Endothelial cell of umbilical vein (primary cell): ENCODE measurements around the gene RPL38. TPM values are rescaled to one million over a fixed set of nuclear protein-coding genes. Genes with fewer than 3 reads are reported as not detected.

Experiments used
- BruUV-seq: library from RNA; stranded (reverse); fragments of 400-500 nt; replicated peaks from 2 replicates; lab custom pipeline; 2021; lab: Mats Ljungman, UMichigan
- CTCF ChIA-PET: fragments of 300-600, 350-600 bp; sonication (Branson Sonifier 250); formaldehyde crosslinking; loops from one replicate; lab custom pipeline; 2021; ENCODE audit warnings: antibody characterized with exemption, inconsistent platforms; lab: Charles Lee
- POLR2A ChIA-PET: fragments of 300-600, 350-600 bp; sonication (Branson Sonifier 250); formaldehyde crosslinking; loops from one replicate; lab custom pipeline; 2021; ENCODE audit warnings: antibody characterized with exemption, inconsistent platforms; lab: Charles Lee
- DNase-seq: peaks from one replicate; pipeline ENCODE4 v3.0.0-alpha.2; 2011; ENCODE audit warnings: low read depth, low spot score
- FAIRE-seq: peaks from 2 replicates; lab custom pipeline; 2011; peaks lifted over from hg19 to GRCh38; lab: Jason Lieb, UNC
- H2AFZ ChIP-seq: 2 replicates; pipeline ENCODE4 v1.6.0; 2012; ENCODE audit warnings: low read depth, low read length, control low read depth, inconsistent platforms
- H3K27ac ChIP-seq: 2 replicates; pipeline ENCODE4 v1.5.1; 2011; ENCODE audit warnings: low read depth, mild to moderate bottlenecking, control low read depth, low read length, moderate library complexity; ENCODE audit not compliant: insufficient read depth
- H3K27me3 ChIP-seq, 2 experiments: 2 replicates each; pipeline versions ENCODE4 v1.6.0 to v1.6.1; 2011; ENCODE audit warnings: low read length in 2 of 2, mixed read lengths in 1 of 2; ENCODE audit not compliant: control insufficient read depth in 2 of 2, insufficient read depth in 2 of 2
- H3K36me3 ChIP-seq, 2 experiments: 2 replicates in 1 of 2; 3 replicates in 1 of 2; pipeline ENCODE4 v1.5.1; 2011; ENCODE audit warnings: low read length in 2 of 2, mild to moderate bottlenecking in 1 of 2, moderate library complexity in 1 of 2; ENCODE audit not compliant: control insufficient read depth in 2 of 2, insufficient read depth in 2 of 2; ENCODE audit errors: extremely low read depth in 1 of 2
- H3K4me1 ChIP-seq: 3 replicates; pipeline ENCODE4 v1.5.1; 2011; ENCODE audit warnings: mild to moderate bottlenecking, low read length; ENCODE audit not compliant: control insufficient read depth, insufficient read depth; ENCODE audit errors: extremely low read depth
- H3K4me2 ChIP-seq: 2 replicates; pipeline ENCODE4 v1.6.1; 2011; ENCODE audit warnings: low read length, control low read depth, mixed read lengths; ENCODE audit not compliant: insufficient read depth
- H3K4me3 ChIP-seq, 3 experiments: fragments of 200-600 bp in 1 of 3; sonication (generic), shearing (Covaris generic) in 1 of 3; replicated peaks in 1 of 3; 2 replicates each; pipeline ENCODE4 v1.5.1; 2011 to 2016; ENCODE audit warnings: control low read depth in 3 of 3, low read length in 3 of 3, mild to moderate bottlenecking in 2 of 3, inconsistent platforms in 1 of 3, low read depth in 1 of 3, moderate library complexity in 1 of 3; ENCODE audit not compliant: insufficient read depth in 1 of 3
- H3K79me2 ChIP-seq: 2 replicates; pipeline ENCODE4 v1.6.0; 2012; ENCODE audit warnings: low read length, inconsistent platforms; ENCODE audit not compliant: control insufficient read depth, insufficient read depth
- H3K9ac ChIP-seq: replicated peaks from 2 replicates; pipeline ENCODE3; 2011; ENCODE audit warnings: low read length, control low read depth; ENCODE audit not compliant: insufficient read depth; ENCODE audit errors: extremely low read depth
- H3K9me1 ChIP-seq: replicated peaks from 3 replicates; pipeline ENCODE4 v1.6.0; 2011; ENCODE audit warnings: mild to moderate bottlenecking, low read length; ENCODE audit not compliant: control insufficient read depth, insufficient read depth; ENCODE audit errors: extremely low read depth
- H3K9me3 ChIP-seq: replicated peaks from 2 replicates; pipeline ENCODE4 v1.5.1; 2012; ENCODE audit warnings: low read length, inconsistent platforms; ENCODE audit not compliant: control insufficient read depth, insufficient read depth
- H4K20me1 ChIP-seq: replicated peaks from 2 replicates; pipeline ENCODE3; 2011; ENCODE audit warnings: mild to moderate bottlenecking, low read length; ENCODE audit not compliant: control insufficient read depth, insufficient read depth; ENCODE audit errors: extremely low read depth
- CTCF ChIP-seq, 2 donors: IDR thresholded peaks; 1 replicate in 1 of 2; 2 replicates in 1 of 2; pipeline ENCODE4 v1.5.1; 2011; ENCODE audit warnings: low read length in 2 of 2, mild to moderate bottlenecking in 2 of 2, moderate library complexity in 2 of 2, control low read depth in 1 of 2, inconsistent platforms in 1 of 2, low read depth in 1 of 2; ENCODE audit not compliant: insufficient read depth in 1 of 2; ENCODE audit errors: extremely low read depth in 1 of 2
- EZH2 ChIP-seq: IDR thresholded peaks from 2 replicates; pipeline ENCODE4 v1.6.1; 2012; ENCODE audit warnings: borderline replicate concordance, low read depth, mild to moderate bottlenecking, moderate library complexity, low read length, inconsistent platforms; ENCODE audit not compliant: severe bottlenecking
- FOS ChIP-seq: IDR thresholded peaks from 2 replicates; pipeline ENCODE4 v1.6.1; 2011; ENCODE audit warnings: mild to moderate bottlenecking, low read length, moderate library complexity, borderline replicate concordance; ENCODE audit not compliant: insufficient read depth
- GATA2 ChIP-seq: IDR thresholded peaks from 2 replicates; pipeline ENCODE4 v1.7.0; 2011; ENCODE audit warnings: low read depth, mild to moderate bottlenecking, moderate library complexity, mixed read lengths, low read length; ENCODE audit not compliant: insufficient read length, insufficient read depth
- JUN ChIP-seq: IDR thresholded peaks from 2 replicates; pipeline ENCODE4 v1.6.1; 2011; ENCODE audit warnings: borderline replicate concordance, low read depth; ENCODE audit not compliant: insufficient read length, insufficient read depth
- MYC ChIP-seq: IDR thresholded peaks from one replicate; pipeline ENCODE4 v1.6.1; 2011; ENCODE audit warnings: mild to moderate bottlenecking, low read depth, low read length
- POLR2A ChIP-seq: IDR thresholded peaks from 2 replicates; pipeline ENCODE4 v1.6.1; 2012; ENCODE audit warnings: low read depth, mild to moderate bottlenecking, control low read depth, low read length
- POLR2AphosphoS5 ChIP-seq: IDR thresholded peaks from 2 replicates; pipeline ENCODE4 v1.6.1; 2012; ENCODE audit warnings: low read depth, mild to moderate bottlenecking, control low read depth, low read length, moderate library complexity; ENCODE audit not compliant: insufficient read depth
- dilution Hi-C: fragments of 300-500 bp; cut with MboI; formaldehyde crosslinking; loops from one replicate; pipeline ENCODE4 v1.15.0; 2019; ENCODE audit warnings: low sequenced_read_pairs; ENCODE audit not compliant: extremely low pct_ligation_motif_present
- intact Hi-C: fragments of 100-400 bp; cut with micrococcal nuclease; formaldehyde crosslinking; loops from one replicate; pipeline ENCODE4 v1.10.0; 2022
- polyA plus RNA-seq, 4 experiments: library from polyadenylated mRNA; depleted of rRNA in 3 of 4; stranded (reverse) in 3 of 4; unstranded in 1 of 4; fragments of >200 nt; gene quantifications; 2 replicates each; pipeline versions ENCODE4 v1.2.1 to v1.2.3, GENCODE V29; 2011 to 2012; ENCODE audit warnings: missing spikeins in 1 of 4
- total RNA-seq: library from RNA; stranded (reverse); gene quantifications from 2 replicates; pipeline ENCODE4 v1.2.3, GENCODE V29; 2021
- TF ChIP-seq, protein P1 (sequence below): IDR thresholded peaks from 2 replicates; pipeline ENCODE4 v1.6.1; 2011; ENCODE audit not compliant: insufficient read depth, insufficient read length

The RPL38 gene
- total and polyA plus RNA-seq, 2 donors (not counting 3 experiments of a cell fraction or from before 2014, with no cell fraction given): 256 to 1,006 TPM

- no peaks in the 10 kb centered on the region for H3K79me2 ChIP-seq
- H3K4me1 ChIP-seq: no peaks in the 10 kb centered on the region
- H3K9me3 ChIP-seq: no peaks in the 10 kb centered on the region
- H3K27ac ChIP-seq: no peak overlapping the region
- H3K4me3 ChIP-seq: no peak overlapping the region
- no peak overlapping the region for H3K4me2 ChIP-seq
- intact Hi-C loops: no loop called here
- H2AFZ ChIP-seq: no peak overlapping the region
- BruUV-seq: no TSS peak
- no peaks in the 10 kb centered on the region for H4K20me1 ChIP-seq
- H3K27me3 ChIP-seq: no peaks in the 10 kb centered on the region
- no peak overlapping the region for H3K9ac ChIP-seq
- dilution Hi-C loops: no loop called here
- DNase-seq (no peak), FAIRE-seq (no peak)
- H3K36me3 ChIP-seq: no peaks in the 10 kb centered on the region
- H3K9me1 ChIP-seq: no peaks in the 10 kb centered on the region
- ChIA-PET CTCF (interaction anchor here (2.1 kb wide), 1 partner anchor 13 kb away, joined by 11 read pairs; no protein-coding TSS in a partner anchor), POLR2A (no interaction called here)
- TF ChIP-seq MYC: no peak
- no peak for TF ChIP-seq JUN
- TF ChIP-seq POLR2A: no peak
- TF ChIP-seq GATA2: no peak
- TF ChIP-seq CTCF (IDR thresholded peaks at IDR 0.05; ENCODE audit: extremely low read depth in 1 of 2, insufficient read depth in 1 of 2, low read depth in 1 of 2, low read length in 2 of 2): no peak
- no peak for TF ChIP-seq FOS
- no peak for TF ChIP-seq EZH2
- TF ChIP-seq POLR2AphosphoS5: no peak
- TF ChIP-seq, protein P1, sequence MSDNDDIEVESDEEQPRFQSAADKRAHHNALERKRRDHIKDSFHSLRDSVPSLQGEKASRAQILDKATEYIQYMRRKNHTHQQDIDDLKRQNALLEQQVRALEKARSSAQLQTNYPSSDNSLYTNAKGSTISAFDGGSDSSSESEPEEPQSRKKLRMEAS: no peak
These were observed 17.0 kb upstream of the RPL38 start for GRCh38 chr17:74186498-74186897.
